PFSK-1 (cell line): Measurements from ENCODE around the gene SLC2A13.

Experiments
- FOXP2 ChIP-seq: optimal IDR thresholded peaks from 2 replicates; pipeline ENCODE3; 2011; ENCODE audit warnings: borderline replicate concordance, control low read depth, inconsistent platforms; ENCODE audit not compliant: insufficient read depth; ENCODE audit errors: extremely low read length, extremely low read depth
- POLR2AphosphoS5 ChIP-seq: IDR thresholded peaks from 2 replicates; pipeline ENCODE4 v1.6.1; 2012; ENCODE audit warnings: low read depth, mild to moderate bottlenecking, control low read depth, low read length, moderate library complexity
- SIN3A ChIP-seq: IDR thresholded peaks from 2 replicates; pipeline ENCODE4 v1.6.1; 2012; ENCODE audit warnings: mild to moderate bottlenecking, low read length, moderate library complexity, borderline replicate concordance; ENCODE audit not compliant: insufficient read depth
- TAF1 ChIP-seq: IDR thresholded peaks from 2 replicates; pipeline ENCODE4 v1.6.1; 2012; ENCODE audit warnings: low read length, control low read depth, borderline replicate concordance; ENCODE audit not compliant: insufficient read depth
- TF ChIP-seq, protein P1 (sequence below), 2 experiments: IDR thresholded peaks; 2 replicates each; pipeline versions ENCODE4 v1.6.1 to v1.8.0; 2011 to 2012; ENCODE audit warnings: low read depth in 2 of 2, low read length in 2 of 2, control low read depth in 1 of 2, inconsistent platforms in 1 of 2, mild to moderate bottlenecking in 1 of 2, moderate library complexity in 1 of 2; ENCODE audit not compliant: insufficient read depth in 1 of 2

SLC2A13 gene

DNA sequence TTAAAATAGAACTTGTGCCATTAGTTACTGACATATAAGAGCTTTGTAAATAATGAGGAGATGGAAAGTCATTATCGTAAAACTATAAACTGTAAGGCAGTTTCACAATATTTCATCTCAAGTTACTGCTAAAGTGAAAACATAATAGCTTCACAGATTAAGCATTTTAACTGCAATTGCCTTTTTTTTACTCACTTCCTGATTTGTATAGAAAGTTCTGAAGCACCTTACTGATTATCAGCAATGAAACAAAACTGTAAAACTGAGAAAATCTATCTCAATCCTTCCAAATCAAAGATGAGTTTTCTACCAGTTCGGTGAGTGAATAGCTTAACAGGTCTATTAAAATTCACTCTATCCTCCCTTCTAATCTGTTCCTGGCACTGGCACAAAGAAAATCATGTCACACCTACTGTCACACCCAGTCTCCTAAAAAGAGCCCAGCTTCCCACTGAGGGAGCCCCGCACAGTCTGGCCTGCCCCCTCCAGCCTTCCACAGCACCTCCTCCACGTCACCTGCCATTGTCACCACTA lies 324.9 kb downstream of the SLC2A13 start:
- TF ChIP-seq SIN3A (no peak), FOXP2 (no peak), POLR2AphosphoS5 (no peak), TAF1 (no peak)
- TF ChIP-seq, protein P1, sequence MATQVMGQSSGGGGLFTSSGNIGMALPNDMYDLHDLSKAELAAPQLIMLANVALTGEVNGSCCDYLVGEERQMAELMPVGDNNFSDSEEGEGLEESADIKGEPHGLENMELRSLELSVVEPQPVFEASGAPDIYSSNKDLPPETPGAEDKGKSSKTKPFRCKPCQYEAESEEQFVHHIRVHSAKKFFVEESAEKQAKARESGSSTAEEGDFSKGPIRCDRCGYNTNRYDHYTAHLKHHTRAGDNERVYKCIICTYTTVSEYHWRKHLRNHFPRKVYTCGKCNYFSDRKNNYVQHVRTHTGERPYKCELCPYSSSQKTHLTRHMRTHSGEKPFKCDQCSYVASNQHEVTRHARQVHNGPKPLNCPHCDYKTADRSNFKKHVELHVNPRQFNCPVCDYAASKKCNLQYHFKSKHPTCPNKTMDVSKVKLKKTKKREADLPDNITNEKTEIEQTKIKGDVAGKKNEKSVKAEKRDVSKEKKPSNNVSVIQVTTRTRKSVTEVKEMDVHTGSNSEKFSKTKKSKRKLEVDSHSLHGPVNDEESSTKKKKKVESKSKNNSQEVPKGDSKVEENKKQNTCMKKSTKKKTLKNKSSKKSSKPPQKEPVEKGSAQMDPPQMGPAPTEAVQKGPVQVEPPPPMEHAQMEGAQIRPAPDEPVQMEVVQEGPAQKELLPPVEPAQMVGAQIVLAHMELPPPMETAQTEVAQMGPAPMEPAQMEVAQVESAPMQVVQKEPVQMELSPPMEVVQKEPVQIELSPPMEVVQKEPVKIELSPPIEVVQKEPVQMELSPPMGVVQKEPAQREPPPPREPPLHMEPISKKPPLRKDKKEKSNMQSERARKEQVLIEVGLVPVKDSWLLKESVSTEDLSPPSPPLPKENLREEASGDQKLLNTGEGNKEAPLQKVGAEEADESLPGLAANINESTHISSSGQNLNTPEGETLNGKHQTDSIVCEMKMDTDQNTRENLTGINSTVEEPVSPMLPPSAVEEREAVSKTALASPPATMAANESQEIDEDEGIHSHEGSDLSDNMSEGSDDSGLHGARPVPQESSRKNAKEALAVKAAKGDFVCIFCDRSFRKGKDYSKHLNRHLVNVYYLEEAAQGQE (IDR thresholded peaks at IDR 0.05; ENCODE audit: insufficient read depth in 1 of 2, low read depth in 2 of 2, low read length in 2 of 2), result no peak

DNA sequence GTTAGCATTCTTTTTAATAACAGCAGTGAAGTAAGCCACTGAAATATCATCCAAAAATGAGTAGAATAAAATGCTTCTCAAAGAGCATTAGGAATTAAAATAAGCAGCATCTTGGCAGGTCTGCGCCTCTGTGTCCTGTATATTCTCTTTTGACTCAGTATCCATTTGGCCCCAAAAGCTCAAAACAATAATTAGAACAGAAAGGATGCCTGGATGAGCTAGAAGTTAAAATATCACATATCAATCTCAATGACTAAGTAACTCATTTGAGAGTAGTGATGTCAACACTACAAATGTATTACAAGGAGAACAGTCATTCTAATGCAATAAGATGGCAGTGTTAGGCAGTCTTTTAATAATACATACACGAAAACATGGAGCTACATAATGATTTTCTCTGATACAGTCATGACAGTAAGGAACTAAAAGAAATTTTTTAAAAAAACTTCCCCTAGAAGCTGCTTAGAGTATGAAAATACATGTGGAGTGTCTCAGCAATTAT lies 325.4 kb downstream of the SLC2A13 start:
- TF ChIP-seq SIN3A (no peak), FOXP2 (no peak), POLR2AphosphoS5 (no peak), TAF1 (no peak)
- TF ChIP-seq, protein P1 (IDR thresholded peaks at IDR 0.05; ENCODE audit: insufficient read depth in 1 of 2, low read depth in 2 of 2, low read length in 2 of 2), result no peak

DNA sequence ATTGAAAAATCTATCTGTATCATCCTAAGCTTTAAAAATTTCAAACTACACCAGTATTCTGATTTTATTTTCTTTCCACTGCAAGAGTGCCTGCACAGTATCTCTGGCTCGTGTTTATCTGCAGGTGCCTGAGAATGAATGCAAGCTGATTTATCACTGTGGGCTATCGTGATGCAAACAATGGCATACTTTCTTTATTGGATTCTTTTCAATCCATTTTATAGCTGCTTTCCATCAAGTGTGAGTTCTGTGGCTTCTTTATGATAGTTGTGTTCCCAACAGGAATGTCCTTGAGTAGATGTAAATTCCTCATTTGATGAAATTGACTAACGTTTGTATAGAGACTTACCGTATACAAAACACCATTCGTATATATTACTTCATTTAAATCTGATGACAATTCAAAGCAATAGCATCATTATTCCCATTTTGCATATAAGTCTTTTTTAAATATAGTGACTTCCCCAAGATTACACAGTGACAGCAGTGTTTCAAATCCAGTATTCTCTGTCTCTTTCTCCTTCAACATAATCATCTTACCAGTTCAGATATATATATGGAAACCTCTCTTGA lies 326.0 kb downstream of the SLC2A13 start:
- TF ChIP-seq TAF1 (no peak), SIN3A (no peak), FOXP2 (no peak)

DNA sequence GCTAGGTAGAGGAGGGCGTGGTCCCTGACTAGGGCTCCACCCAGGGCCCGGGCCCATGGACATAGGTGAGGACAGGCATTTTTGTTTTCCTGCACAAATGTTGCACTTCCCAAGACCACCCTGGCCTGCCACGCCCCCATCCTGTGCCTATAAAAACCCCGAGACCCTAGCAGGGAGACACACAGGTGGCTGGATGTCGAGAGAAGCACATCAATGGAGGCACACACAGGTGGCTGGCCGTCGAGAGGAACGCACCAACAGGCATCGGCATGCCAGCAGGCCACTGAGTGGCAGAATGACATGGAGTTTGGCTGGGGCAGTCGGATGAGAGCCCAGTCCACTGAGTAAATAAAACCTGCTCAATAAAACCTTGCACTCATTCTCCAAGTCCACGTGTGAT lies 328.4 kb downstream of the SLC2A13 start:
- TF ChIP-seq TAF1 (no peak), FOXP2 (no peak), POLR2AphosphoS5 (no peak), SIN3A (no peak)
- TF ChIP-seq, protein P1 (IDR thresholded peaks at IDR 0.05; ENCODE audit: insufficient read depth in 1 of 2, low read depth in 2 of 2, low read length in 2 of 2), result no peak

DNA sequence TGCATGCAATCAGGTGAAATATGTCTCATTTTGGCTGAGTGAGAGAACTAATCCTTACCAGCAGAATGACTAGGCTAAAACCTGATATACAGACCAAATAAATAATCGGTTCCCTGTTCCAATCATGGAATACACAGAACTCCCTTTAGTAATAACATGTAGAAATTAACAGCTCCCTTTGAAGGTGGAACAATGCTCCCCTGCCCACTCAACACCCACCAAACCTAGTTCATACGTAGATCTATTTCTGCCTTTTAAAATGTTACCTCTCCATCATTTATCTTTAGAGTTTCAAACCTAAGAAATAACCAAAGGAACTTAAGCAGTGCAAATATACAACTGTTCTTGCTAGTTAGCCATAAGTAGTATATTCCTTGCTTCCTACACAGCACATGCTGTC lies 332.6 kb downstream of the SLC2A13 start:
- no peak for TF ChIP-seq SIN3A
- TF ChIP-seq TAF1, result no peak

DNA sequence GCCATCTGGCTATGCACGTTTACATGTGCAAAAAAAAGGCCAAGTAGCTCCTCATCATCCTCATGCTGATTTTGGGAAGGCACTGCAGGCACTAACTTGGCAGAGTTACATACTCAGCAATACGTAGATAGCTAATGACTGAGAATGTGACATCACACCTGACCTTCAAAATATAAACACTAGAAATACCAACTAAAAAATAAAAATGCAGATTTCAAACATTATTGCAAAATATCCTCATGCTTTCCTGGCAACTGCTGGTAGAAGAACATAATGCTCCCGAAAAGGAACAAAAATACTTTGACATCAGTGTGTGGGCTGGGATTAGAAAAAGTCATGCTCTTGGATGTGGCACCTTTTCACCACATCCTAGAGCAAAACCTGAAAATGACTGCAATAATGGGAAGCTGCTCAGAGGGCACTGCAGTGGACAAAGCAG lies 333.0 kb downstream of the SLC2A13 start:
- TF ChIP-seq SIN3A (no peak), TAF1 (no peak), POLR2AphosphoS5 (no peak), FOXP2 (no peak)
- TF ChIP-seq, protein P1 (IDR thresholded peaks at IDR 0.05; ENCODE audit: insufficient read depth in 1 of 2, low read depth in 2 of 2, low read length in 2 of 2), result no peak
